ENCODE data around the gene KBTBD13. TPM values are rescaled to one million over a fixed set of nuclear protein-coding genes. Genes with fewer than 3 reads are reported as not detected.
A peak's percentile ranks its signal among the peaks of the same experiment; 100 is the strongest.

Gene KBTBD13
- total and polyA plus RNA-seq, 4 experiments from 2014 or later: not detected

- intact Hi-C loops (cut with micrococcal nuclease): no loop called here
- DNase-seq: no peak
- CTCF ChIA-PET (ENCODE audit: partially characterized antibody): interaction anchor here (0.9 to 4.0 kb wide), 3 partner anchors 10 to 43 kb away, joined by 3 to 24 read pairs (median 3); no protein-coding TSS in a partner anchor
- peaks cover 7% of the 10 kb centered on the region for H3K4me1 ChIP-seq (ENCODE audit: insufficient read depth, low read length)
- Mint-ChIP-seq H3K36me3 (no peaks in the 10 kb centered on the region), H3K27ac (peak overlapping the region in 1 of 7 donors; percentile 23), H3K27me3 (peaks cover 18 to 32% of the 10 kb centered on the region in 2 donors), H3K9me3 (no peaks in the 10 kb centered on the region), H3K4me3 (peak overlapping the region in 3 of 8 donors; percentile 36 to 66 (median 53)), H3K4me1 (peaks cover 8 to 16% (median 10%) of the 10 kb centered on the region in 4 donors)
- H3K4me3 ChIP-seq (ENCODE audit: low read length in 2 of 2): no peak overlapping the region
- POLR2A ChIA-PET (ENCODE audit: partially characterized antibody): no interaction called here
- H3K9me3 ChIP-seq (ENCODE audit: control insufficient read depth in 1 of 2, low read length in 2 of 2): no peaks in the 10 kb centered on the region
- H3K27me3 ChIP-seq (ENCODE audit: insufficient read depth, low read length): no peaks in the 10 kb centered on the region
- no peak overlapping the region for H3K27ac ChIP-seq (ENCODE audit: low read depth, low read length)
- H3K36me3 ChIP-seq (ENCODE audit: insufficient read depth, low read length): no peaks in the 10 kb centered on the region
Observed at GRCh38 chr15:65077291-65077980, 890 bp downstream of the KBTBD13 start.

GRCh38 chr15:65077981-65078352 is 1.4 kb downstream of the KBTBD13 start:
- Mint-ChIP-seq H3K9me3 (no peaks in the 10 kb centered on the region), H3K36me3 (no peaks in the 10 kb centered on the region), H3K27me3 (peaks cover 23 to 37% of the 10 kb centered on the region in 2 donors), H3K4me1 (peaks cover 13 to 21% (median 16%) of the 10 kb centered on the region in 4 donors), H3K27ac (peak overlapping the region in 2 of 7 donors; percentile 23 to 48), H3K4me3 (peak overlapping the region in 3 of 8 donors; percentile 36 to 66 (median 53))
- peak in 4 of 5 donors; percentile 24 to 45 (median 38) for DNase-seq
- Histone ChIP-seq H3K27ac (ENCODE audit: low read depth, low read length) (no peak overlapping the region), H3K4me1 (ENCODE audit: insufficient read depth, low read length) (peaks cover 10% of the 10 kb centered on the region), H3K4me3 (ENCODE audit: low read length in 2 of 2) (no peak overlapping the region), H3K27me3 (ENCODE audit: insufficient read depth, low read length) (no peaks in the 10 kb centered on the region), H3K36me3 (ENCODE audit: insufficient read depth, low read length) (no peaks in the 10 kb centered on the region), H3K9me3 (ENCODE audit: control insufficient read depth in 1 of 2, low read length in 2 of 2) (no peaks in the 10 kb centered on the region)
- ChIA-PET CTCF (ENCODE audit: partially characterized antibody) (interaction anchor here (0.6 to 4.0 kb wide), 6 partner anchors 9 to 781 kb away, joined by 3 to 24 read pairs (median 3); no protein-coding TSS in a partner anchor), POLR2A (ENCODE audit: partially characterized antibody) (no interaction called here)
- intact Hi-C loops (cut with micrococcal nuclease): loop anchor here (1.0 kb wide), 2 partner anchors 45 to 347 kb away; no protein-coding TSS in a partner anchor

GRCh38 chr15:65079580-65079979 is 3.0 kb downstream of the KBTBD13 start:
- Histone ChIP-seq H3K27ac (ENCODE audit: low read depth, low read length) (no peak overlapping the region), H3K27me3 (ENCODE audit: insufficient read depth, low read length) (no peaks in the 10 kb centered on the region), H3K4me3 (ENCODE audit: low read length in 2 of 2) (no peak overlapping the region), H3K9me3 (ENCODE audit: control insufficient read depth in 1 of 2, low read length in 2 of 2) (no peaks in the 10 kb centered on the region), H3K4me1 (ENCODE audit: insufficient read depth, low read length) (peaks cover 10% of the 10 kb centered on the region), H3K36me3 (ENCODE audit: insufficient read depth, low read length) (no peaks in the 10 kb centered on the region)
- ChIA-PET POLR2A (ENCODE audit: partially characterized antibody) (no interaction called here), CTCF (ENCODE audit: partially characterized antibody) (no interaction called here)
- intact Hi-C loops (cut with micrococcal nuclease): no loop called here
- peaks cover 13 to 22% (median 18%) of the 10 kb centered on the region in 4 donors for H3K4me1 Mint-ChIP-seq
- peak overlapping the region in 1 of 7 donors; percentile 26 for H3K27ac Mint-ChIP-seq
- no peaks in the 10 kb centered on the region for H3K9me3 Mint-ChIP-seq
- no peak overlapping the region for H3K4me3 Mint-ChIP-seq
- DNase-seq: no peak
- peaks cover 26 to 40% of the 10 kb centered on the region in 2 donors for H3K27me3 Mint-ChIP-seq
- no peaks in the 10 kb centered on the region for H3K36me3 Mint-ChIP-seq

- Mint-ChIP-seq H3K36me3 (no peaks in the 10 kb centered on the region), H3K9me3 (no peaks in the 10 kb centered on the region), H3K27me3 (peaks cover 26 to 33% of the 10 kb centered on the region in 2 donors), H3K27ac (no peak overlapping the region), H3K4me3 (no peak overlapping the region), H3K4me1 (peaks cover 13 to 22% (median 18%) of the 10 kb centered on the region in 4 donors)
- Histone ChIP-seq H3K4me3 (ENCODE audit: low read length in 2 of 2) (no peak overlapping the region), H3K27ac (ENCODE audit: low read depth, low read length) (no peak overlapping the region), H3K9me3 (ENCODE audit: control insufficient read depth in 1 of 2, low read length in 2 of 2) (no peaks in the 10 kb centered on the region), H3K36me3 (ENCODE audit: insufficient read depth, low read length) (no peaks in the 10 kb centered on the region), H3K27me3 (ENCODE audit: insufficient read depth, low read length) (no peaks in the 10 kb centered on the region), H3K4me1 (ENCODE audit: insufficient read depth, low read length) (peaks cover 10% of the 10 kb centered on the region)
- ChIA-PET CTCF (ENCODE audit: partially characterized antibody) (interaction anchor here (0.8 kb wide), 1 partner anchor 12 kb away, joined by 5 read pairs; no protein-coding TSS in a partner anchor), POLR2A (ENCODE audit: partially characterized antibody) (no interaction called here)
- intact Hi-C loops (cut with micrococcal nuclease): no loop called here
- no peak for DNase-seq
Observed at GRCh38 chr15:65081270-65081669, 4.7 kb downstream of the KBTBD13 start.

- H3K4me3 Mint-ChIP-seq: no peak overlapping the region
- no peak overlapping the region for H3K27ac ChIP-seq (ENCODE audit: low read depth, low read length)
- peaks cover 12 to 22% (median 18%) of the 10 kb centered on the region in 4 donors for H3K4me1 Mint-ChIP-seq
- H3K4me3 ChIP-seq (ENCODE audit: low read length in 2 of 2): no peak overlapping the region
- H3K27ac Mint-ChIP-seq: no peak overlapping the region
- intact Hi-C loops (cut with micrococcal nuclease): no loop called here
- DNase-seq: no peak
- no peaks in the 10 kb centered on the region for H3K36me3 Mint-ChIP-seq
- no peaks in the 10 kb centered on the region for H3K27me3 ChIP-seq (ENCODE audit: insufficient read depth, low read length)
- no peaks in the 10 kb centered on the region for H3K9me3 ChIP-seq (ENCODE audit: control insufficient read depth in 1 of 2, low read length in 2 of 2)
- peaks cover 26 to 31% of the 10 kb centered on the region in 2 donors for H3K27me3 Mint-ChIP-seq
- peaks cover 10% of the 10 kb centered on the region for H3K4me1 ChIP-seq (ENCODE audit: insufficient read depth, low read length)
- CTCF ChIA-PET (ENCODE audit: partially characterized antibody): no interaction called here
- POLR2A ChIA-PET (ENCODE audit: partially characterized antibody): no interaction called here
- H3K9me3 Mint-ChIP-seq: no peaks in the 10 kb centered on the region
- no peaks in the 10 kb centered on the region for H3K36me3 ChIP-seq (ENCODE audit: insufficient read depth, low read length)
Observed at GRCh38 chr15:65081758-65082157, 5.2 kb downstream of the KBTBD13 start.

GRCh38 chr15:65082303-65082953 is 5.9 kb downstream of the KBTBD13 start:
- CTCF ChIA-PET (ENCODE audit: partially characterized antibody): no interaction called here
- H3K27ac ChIP-seq (ENCODE audit: low read depth, low read length): no peak overlapping the region
- intact Hi-C loops (cut with micrococcal nuclease): no loop called here
- POLR2A ChIA-PET (ENCODE audit: partially characterized antibody): no interaction called here
- peak overlapping the region in 2 of 7 donors; percentile 23 to 47 for H3K27ac Mint-ChIP-seq
- peak in 1 of 5 donors; percentile 12 for DNase-seq
- no peaks in the 10 kb centered on the region for H3K36me3 Mint-ChIP-seq
- no peaks in the 10 kb centered on the region for H3K9me3 Mint-ChIP-seq
- H3K36me3 ChIP-seq (ENCODE audit: insufficient read depth, low read length): no peaks in the 10 kb centered on the region
- H3K4me3 ChIP-seq (ENCODE audit: low read length in 2 of 2): no peak overlapping the region
- H3K4me1 Mint-ChIP-seq: peaks cover 12 to 22% (median 18%) of the 10 kb centered on the region in 4 donors
- H3K27me3 ChIP-seq (ENCODE audit: insufficient read depth, low read length): no peaks in the 10 kb centered on the region
- peaks cover 26 to 31% of the 10 kb centered on the region in 2 donors for H3K27me3 Mint-ChIP-seq
- no peaks in the 10 kb centered on the region for H3K9me3 ChIP-seq (ENCODE audit: control insufficient read depth in 1 of 2, low read length in 2 of 2)
- H3K4me1 ChIP-seq (ENCODE audit: insufficient read depth, low read length): peaks cover 10% of the 10 kb centered on the region
- H3K4me3 Mint-ChIP-seq: peak overlapping the region in 4 of 8 donors; percentile 35 to 67 (median 48)

- H3K4me3 Mint-ChIP-seq: no peak overlapping the region
- Histone ChIP-seq H3K27me3 (ENCODE audit: insufficient read depth, low read length) (no peaks in the 10 kb centered on the region), H3K4me1 (ENCODE audit: insufficient read depth, low read length) (peaks cover 10% of the 10 kb centered on the region), H3K27ac (ENCODE audit: low read depth, low read length) (no peak overlapping the region), H3K4me3 (ENCODE audit: low read length in 2 of 2) (no peak overlapping the region), H3K9me3 (ENCODE audit: control insufficient read depth in 1 of 2, low read length in 2 of 2) (no peaks in the 10 kb centered on the region), H3K36me3 (ENCODE audit: insufficient read depth, low read length) (no peaks in the 10 kb centered on the region)
- H3K36me3 Mint-ChIP-seq: no peaks in the 10 kb centered on the region
- H3K4me1 Mint-ChIP-seq: peaks cover 8 to 15% (median 11%) of the 10 kb centered on the region in 4 donors
- no peaks in the 10 kb centered on the region for H3K9me3 Mint-ChIP-seq
- intact Hi-C loops (cut with micrococcal nuclease): no loop called here
- DNase-seq: no peak
- peaks cover 25% of the 10 kb centered on the region in 2 donors for H3K27me3 Mint-ChIP-seq
- ChIA-PET POLR2A (ENCODE audit: partially characterized antibody) (interaction anchor here (0.6 kb wide), 1 partner anchor 214 kb away, joined by 3 read pairs; no protein-coding TSS in a partner anchor), CTCF (ENCODE audit: partially characterized antibody) (no interaction called here)
- H3K27ac Mint-ChIP-seq: no peak overlapping the region
Observed at GRCh38 chr15:65083262-65083701, 6.7 kb downstream of the KBTBD13 start.
